Mucosa of descending colon (tissue), 3 donors: ENCODE data around the gene RMDN2. TPM values are rescaled to one million over a fixed set of nuclear protein-coding genes. Genes with fewer than 3 reads are reported as not detected.
A peak's percentile ranks its signal among the peaks of the same experiment; 100 is the strongest.
"Not testable (repeated sequence)": the region's sequence is repeated elsewhere in the genome, so short reads cannot be mapped to it uniquely, and the experiment has no call there.

ENCODE experiments used
- ATAC-seq: fragments of 200-7000 bp; cut with Tn5 transposase; one replicate; pipeline ENCODE4 v1.9.1; 2020; ENCODE audit warnings: mild to moderate bottlenecking, moderate library complexity
- DNase-seq, 3 donors: peaks; one replicate each; pipeline ENCODE4 v3.0.0-alpha.2; 2020
- H3K36me3 ChIP-seq: fragments of 200-600 bp; one replicate; pipeline ENCODE4 v1.8.0; 2021; ENCODE audit warnings: low read depth, mild to moderate bottlenecking
- H3K4me1 ChIP-seq: fragments of 200-600 bp; one replicate; pipeline ENCODE4 v1.8.0; 2021; ENCODE audit warnings: low read depth, mild to moderate bottlenecking
- H3K4me3 ChIP-seq: fragments of 200-600 bp; one replicate; pipeline ENCODE4 v1.8.0; 2021; ENCODE audit warnings: mild to moderate bottlenecking
- H3K9me3 ChIP-seq: fragments of 200-600 bp; one replicate; pipeline ENCODE4 v1.8.0; 2021; ENCODE audit warnings: mild to moderate bottlenecking
- CTCF ChIP-seq: fragments of 200-600 bp; IDR thresholded peaks from one replicate; pipeline ENCODE4 v1.8.0; 2022; ENCODE audit warnings: antibody characterized with exemption, mild to moderate bottlenecking
- intact Hi-C, 2 donors: fragments of 100-400 bp; cut with DNase I in 1 of 2; cut with micrococcal nuclease in 1 of 2; formaldehyde crosslinking; loops; one replicate each; pipeline versions ENCODE4 v1.11.0 to v1.11.1; 2022; cut with DNase I, micrococcal nuclease
- total RNA-seq, 3 donors: library from RNA; stranded (reverse); fragmentation: NEBNext Ultra II Directional in 2 of 3; extraction: Animal tissue kit (Norgen Biotek cat#: 25700) in 2 of 3; gene quantifications; one replicate each; pipeline versions ENCODE4 v1.2.1 to v1.2.4, GENCODE V29; 2021 to 2023
- donor health status: DM: no; HTN: no; CAD: no; lungs with moderate emphysema.
- donor health status: DM: no; HTN: no; CAD: no.
- donor health status: DM: no; HTN: yes; CAD: no.

Gene RMDN2
- total RNA-seq, 3 donors from 2014 or later = 22.8 to 46.2 (median 28.5) TPM

- Histone ChIP-seq H3K4me3 (no peak overlapping the region), H3K4me1 (no peaks in the 10 kb centered on the region), H3K36me3 (peaks cover 3% of the 10 kb centered on the region), H3K9me3 (no peaks in the 10 kb centered on the region)
- ATAC-seq (no peak), DNase-seq (no peak)
- intact Hi-C loops = no loop called here
- no peak for TF ChIP-seq CTCF
Observed at GRCh38 chr2:37992601-37993000, 67.5 kb downstream of the RMDN2 start.

DNA sequence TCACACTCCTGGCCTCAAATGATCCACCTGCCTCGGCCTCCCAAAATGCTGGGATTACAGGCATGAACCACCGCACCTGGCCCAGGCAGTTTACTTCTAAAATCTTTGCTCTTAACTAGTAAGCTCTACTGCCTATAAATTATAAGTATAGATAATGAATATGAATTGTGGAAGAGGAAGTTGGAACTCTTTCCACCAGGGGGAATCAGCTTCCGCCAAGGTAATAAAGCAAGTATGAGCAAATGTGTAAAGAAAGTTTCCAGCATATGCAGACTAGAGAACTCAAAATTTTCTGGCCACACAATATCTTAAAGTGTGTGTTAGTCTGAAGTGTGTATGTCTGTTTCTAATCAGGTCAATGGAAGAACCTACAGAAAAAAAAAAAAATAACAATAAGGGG lies 68.1 kb downstream of the RMDN2 start:
- Histone ChIP-seq H3K9me3 (no peaks in the 10 kb centered on the region), H3K4me3 (no peak overlapping the region), H3K4me1 (no peaks in the 10 kb centered on the region), H3K36me3 (peaks cover 4% of the 10 kb centered on the region)
- no peak for ATAC-seq
- intact Hi-C loops = no loop called here
- no peak for TF ChIP-seq CTCF
- no peak for DNase-seq

DNA sequence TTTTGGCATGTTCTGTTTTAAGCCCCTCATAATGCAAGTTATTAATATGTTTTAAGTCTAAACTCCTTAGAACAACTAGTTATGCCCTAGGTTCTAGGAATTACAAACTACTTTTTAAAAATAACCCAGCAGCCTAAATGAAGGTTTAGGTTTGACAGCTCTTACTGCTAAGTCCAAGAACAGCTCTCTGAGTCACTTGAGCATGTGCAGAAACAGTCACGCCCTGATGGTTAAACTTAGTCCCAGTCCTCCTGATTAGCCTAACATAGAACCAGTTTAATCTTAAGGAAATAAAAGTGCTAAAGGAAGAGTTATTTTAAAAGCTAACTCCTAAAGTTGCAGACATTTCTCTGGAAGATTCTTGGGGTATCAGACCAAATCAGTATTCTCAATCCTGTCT lies 72.5 kb downstream of the RMDN2 start:
- no peak overlapping the region for H3K4me3 ChIP-seq

GRCh38 chr2:38000485-38001222 lies 75.6 kb downstream of the RMDN2 start:
- peaks cover 4% of the 10 kb centered on the region for H3K36me3 ChIP-seq
- no peak overlapping the region for H3K4me3 ChIP-seq
- peaks cover 6% of the 10 kb centered on the region for H3K9me3 ChIP-seq
- DNase-seq = peak in 1 of 3 donors; percentile 10
- no peak for TF ChIP-seq CTCF
- H3K4me1 ChIP-seq = no peaks in the 10 kb centered on the region
- ATAC-seq = peak; percentile 66
- intact Hi-C loops = no loop called here

More for the DNA sequence above, 72.5 kb downstream of the RMDN2 start:
- Histone ChIP-seq H3K36me3 (peaks cover 4% of the 10 kb centered on the region), H3K9me3 (peaks cover 6% of the 10 kb centered on the region), H3K4me1 (no peaks in the 10 kb centered on the region)
- no peak for TF ChIP-seq CTCF
- DNase-seq (no peak), ATAC-seq (no peak)
- intact Hi-C loops = no loop called here

DNA sequence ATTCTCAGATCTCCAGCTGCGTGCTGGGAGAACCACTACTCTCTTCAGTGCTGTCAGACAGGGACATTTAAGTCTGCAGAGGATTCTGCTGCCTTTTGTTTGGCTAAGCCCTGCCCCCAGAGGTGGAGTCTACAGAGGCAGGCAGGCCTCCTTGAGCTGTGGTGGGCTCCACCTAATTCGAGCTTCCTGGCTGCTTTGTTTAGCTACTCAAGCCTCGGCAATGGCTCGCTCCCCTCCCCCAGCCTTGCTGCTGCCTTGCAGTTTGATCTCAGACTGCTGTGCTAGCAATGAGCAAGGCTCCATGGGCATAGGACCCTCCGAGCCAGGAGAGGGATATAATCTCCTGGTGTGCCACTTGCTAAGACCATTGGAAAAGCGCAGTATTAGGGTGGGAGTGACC lies 85.1 kb downstream of the RMDN2 start:
- intact Hi-C loops, H3K4me1 ChIP-seq, H3K9me3 ChIP-seq, ATAC-seq, H3K4me3 ChIP-seq, H3K36me3 ChIP-seq, DNase-seq: not testable (repeated sequence)

- no peak for TF ChIP-seq CTCF
- Histone ChIP-seq H3K4me3 (no peak overlapping the region), H3K4me1 (no peaks in the 10 kb centered on the region), H3K9me3 (no peaks in the 10 kb centered on the region), H3K36me3 (no peaks in the 10 kb centered on the region)
- DNase-seq = no peak
- ATAC-seq = no peak
- intact Hi-C loops = no loop called here
Observed at GRCh38 chr2:38010995-38011394, 85.9 kb downstream of the RMDN2 start.
